Skeletal muscle tissue (tissue), 4 donors: ENCODE results near the gene MPI. TPM values are rescaled to one million over a fixed set of nuclear protein-coding genes. Genes with fewer than 3 reads are reported as not detected.
"Not testable (repeated sequence)": the region's sequence is repeated elsewhere in the genome, so short reads cannot be mapped to it uniquely, and the experiment has no call there.

Experiments
- H3K27ac ChIP-seq: one replicate; pipeline ENCODE4 v1.7.0; 2013; ENCODE audit warnings: mild to moderate bottlenecking, low read depth, low read length, inconsistent platforms
- H3K27me3 ChIP-seq, 3 donors: one replicate each; pipeline ENCODE4 v1.7.0; 2013; ENCODE audit warnings: low read length in 3 of 3; ENCODE audit not compliant: control insufficient read depth in 3 of 3, insufficient read depth in 3 of 3
- H3K36me3 ChIP-seq, 3 donors: one replicate each; pipeline ENCODE4 v1.7.0; 2013; ENCODE audit warnings: low read length in 3 of 3; ENCODE audit not compliant: control insufficient read depth in 3 of 3, insufficient read depth in 3 of 3
- H3K4me1 ChIP-seq, 3 donors: one replicate each; pipeline ENCODE4 v1.7.0; 2013; ENCODE audit warnings: low read length in 3 of 3, mild to moderate bottlenecking in 3 of 3; ENCODE audit not compliant: control insufficient read depth in 3 of 3, insufficient read depth in 3 of 3
- H3K4me3 ChIP-seq, 3 donors: one replicate each; pipeline ENCODE4 v1.7.0; 2013; ENCODE audit warnings: low read length in 3 of 3
- H3K9ac ChIP-seq, 3 donors: one replicate each; pipeline ENCODE4 v1.7.0; 2013; ENCODE audit warnings: low read length in 3 of 3, mild to moderate bottlenecking in 3 of 3, moderate library complexity in 2 of 3, low read depth in 1 of 3
- H3K9me3 ChIP-seq, 3 donors: one replicate each; pipeline ENCODE4 v1.7.0; 2013; ENCODE audit warnings: low read length in 3 of 3; ENCODE audit not compliant: control insufficient read depth in 3 of 3
- total RNA-seq: library from RNA; depleted of rRNA; stranded (reverse); fragments of >200 nt; gene quantifications from one replicate; pipeline ENCODE4 v1.2.3, GENCODE V29; 2014
- donor health status: Osteomylitis.

MPI gene
- total RNA-seq, 1 donor from 2014 or later, result 22.4 TPM

- H3K9me3 ChIP-seq, H3K4me1 ChIP-seq, H3K27me3 ChIP-seq, H3K9ac ChIP-seq, H3K27ac ChIP-seq, H3K4me3 ChIP-seq: not testable (repeated sequence)
- H3K36me3 ChIP-seq, result peaks cover 27 to 42% (median 40%) of the 10 kb centered on the region in 3 donors
Measured at GRCh38 chr15:74913799-74914198, 24.0 kb downstream of the MPI start.

DNA sequence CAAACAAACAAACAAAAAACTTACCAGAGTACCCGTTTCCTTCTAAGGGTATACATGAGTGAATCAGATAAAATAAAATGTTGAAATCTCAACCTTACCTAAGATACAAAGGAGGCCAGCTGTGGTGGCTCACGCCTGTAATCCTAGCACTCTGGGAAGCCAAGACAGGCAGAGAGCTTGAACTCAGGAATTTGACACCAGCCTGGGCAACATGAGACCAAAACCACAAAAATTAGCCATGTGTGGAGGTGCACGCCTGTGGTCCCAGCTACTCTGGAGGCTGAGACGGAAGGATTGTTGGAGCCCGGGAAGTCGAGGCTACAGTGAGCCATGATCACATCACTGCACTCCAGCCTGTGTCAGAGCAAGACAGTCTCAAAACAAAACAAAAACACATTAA is 27.8 kb downstream of the MPI start:
- Histone ChIP-seq H3K9me3 (no peaks in the 10 kb centered on the region), H3K9ac (no peak overlapping the region), H3K36me3 (peaks cover 44 to 53% (median 53%) of the 10 kb centered on the region in 3 donors), H3K27me3 (no peaks in the 10 kb centered on the region), H3K27ac (no peak overlapping the region), H3K4me1 (no peaks in the 10 kb centered on the region), H3K4me3 (no peak overlapping the region)

DNA sequence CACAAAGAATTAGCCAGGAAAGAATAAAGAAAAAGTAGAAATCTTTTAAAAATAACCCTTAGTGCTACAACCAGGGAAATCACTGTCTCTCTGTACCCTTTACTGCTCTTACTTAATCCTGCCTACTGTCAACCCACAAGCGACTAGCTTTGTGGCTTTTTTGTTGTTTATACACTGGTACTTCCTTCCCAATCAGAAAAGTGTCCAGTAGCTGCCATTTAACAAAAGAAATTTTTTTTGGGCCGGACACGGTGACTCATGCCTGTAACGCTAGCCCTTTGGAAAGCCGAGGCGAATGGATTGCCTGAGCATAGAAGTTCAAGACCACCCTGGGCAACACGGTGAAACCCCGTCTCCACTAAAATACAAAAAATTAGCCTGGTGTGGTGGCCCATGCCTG is 30.6 kb downstream of the MPI start:
- no peak overlapping the region for H3K9ac ChIP-seq
- H3K4me1 ChIP-seq, result no peaks in the 10 kb centered on the region
- no peak overlapping the region for H3K27ac ChIP-seq
- H3K9me3 ChIP-seq, result no peaks in the 10 kb centered on the region
- no peak overlapping the region for H3K4me3 ChIP-seq
- H3K36me3 ChIP-seq, result peaks cover 50 to 58% (median 54%) of the 10 kb centered on the region in 3 donors
- H3K27me3 ChIP-seq, result no peaks in the 10 kb centered on the region

DNA sequence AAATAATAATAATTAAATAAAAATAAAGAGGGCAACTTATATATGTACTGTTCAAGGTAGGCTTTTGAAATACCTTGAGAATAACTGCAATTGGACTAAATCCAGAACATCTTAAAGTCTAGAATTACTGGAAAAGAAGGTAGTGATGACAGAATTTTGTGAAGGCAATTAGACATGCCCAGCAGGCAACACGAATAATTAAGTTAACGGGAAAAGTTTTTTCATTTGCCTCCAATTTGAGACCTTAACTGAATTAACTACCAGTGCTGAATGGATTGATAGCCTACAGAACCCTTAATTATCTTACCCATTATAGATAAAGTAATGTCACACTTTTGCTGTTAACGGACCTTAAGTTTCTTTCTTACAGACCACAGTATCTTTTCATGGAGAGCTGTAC is 34.7 kb downstream of the MPI start:
- Histone ChIP-seq H3K27me3 (no peaks in the 10 kb centered on the region), H3K9ac (no peak overlapping the region), H3K36me3 (peaks cover 41 to 56% (median 51%) of the 10 kb centered on the region in 3 donors), H3K27ac (no peak overlapping the region), H3K4me3 (no peak overlapping the region), H3K9me3 (no peaks in the 10 kb centered on the region), H3K4me1 (no peaks in the 10 kb centered on the region)

DNA sequence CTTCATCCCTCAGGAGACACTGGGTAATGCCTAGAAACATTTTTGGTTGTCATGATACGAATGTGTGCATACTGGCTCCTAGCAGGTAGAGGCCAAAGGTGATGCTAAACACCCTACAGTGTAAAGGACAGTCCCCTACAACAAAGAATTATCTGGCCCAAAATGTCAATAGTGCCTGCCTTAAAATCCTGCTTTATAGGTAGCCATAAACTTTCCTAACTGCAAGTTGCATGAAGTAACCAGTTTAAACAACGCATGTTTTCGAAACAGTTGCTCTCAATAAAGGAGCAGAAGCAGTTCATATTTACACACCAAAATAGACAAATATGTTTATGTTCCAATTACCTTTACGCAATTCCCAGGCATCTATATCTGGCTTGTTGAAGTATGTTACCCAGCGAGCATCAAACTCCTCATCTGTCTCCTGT is 38.9 kb downstream of the MPI start:
- Histone ChIP-seq H3K27me3 (no peaks in the 10 kb centered on the region), H3K9ac (no peak overlapping the region), H3K4me3 (no peak overlapping the region), H3K36me3 (peaks cover 19 to 33% (median 29%) of the 10 kb centered on the region in 3 donors), H3K9me3 (no peaks in the 10 kb centered on the region), H3K27ac (no peak overlapping the region), H3K4me1 (no peaks in the 10 kb centered on the region)

DNA sequence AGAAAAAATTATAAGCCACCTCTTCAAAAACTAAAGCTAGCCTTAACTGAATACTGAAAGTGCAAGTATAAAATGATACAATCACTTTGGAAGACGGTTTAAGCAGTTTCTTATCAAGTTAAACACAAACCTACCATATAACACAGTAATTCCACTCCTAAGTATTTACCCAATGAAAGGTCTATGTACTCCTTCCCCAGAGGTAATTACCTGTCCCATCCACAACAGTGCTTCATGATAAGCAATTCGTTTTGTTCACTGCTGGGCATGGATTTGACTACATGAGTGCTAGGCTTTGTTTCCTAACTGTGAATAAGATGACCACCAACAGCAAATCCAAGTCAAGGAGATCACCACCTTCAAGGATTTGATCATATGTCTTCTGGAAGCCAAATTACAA is 43.7 kb downstream of the MPI start:
- Histone ChIP-seq H3K4me3 (no peak overlapping the region), H3K4me1 (peaks cover 8 to 21% (median 12%) of the 10 kb centered on the region in 3 donors), H3K9ac (no peak overlapping the region), H3K27me3 (no peaks in the 10 kb centered on the region), H3K27ac (no peak overlapping the region), H3K9me3 (no peaks in the 10 kb centered on the region), H3K36me3 (peaks cover 7 to 12% (median 12%) of the 10 kb centered on the region in 3 donors)

DNA sequence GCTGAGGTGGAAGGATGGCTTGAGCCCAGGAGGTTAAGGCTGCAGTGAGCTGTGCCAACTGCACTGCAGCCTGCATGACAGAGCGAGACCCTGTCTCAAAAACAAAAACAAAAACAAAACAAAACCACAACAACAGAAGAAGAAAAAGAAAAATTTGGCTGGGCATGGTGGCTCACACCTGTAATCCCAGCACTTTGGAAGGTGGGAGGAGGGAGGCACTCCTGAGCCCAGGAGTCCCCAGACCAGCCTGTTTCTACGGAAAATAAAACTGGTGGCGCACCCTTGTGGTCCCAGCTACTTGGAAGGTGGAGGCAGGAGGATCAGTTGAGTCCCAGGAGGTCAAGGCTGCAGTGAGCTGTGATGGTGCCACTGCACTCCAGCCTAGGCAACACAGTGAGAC is 45.4 kb downstream of the MPI start:
- not testable (repeated sequence) for H3K27ac ChIP-seq, H3K36me3 ChIP-seq, H3K27me3 ChIP-seq, H3K9ac ChIP-seq, H3K9me3 ChIP-seq
- peak overlapping the region in 1 of 3 donors; percentile 13 for H3K4me3 ChIP-seq
- H3K4me1 ChIP-seq, result peaks cover 8 to 21% (median 12%) of the 10 kb centered on the region in 3 donors

DNA sequence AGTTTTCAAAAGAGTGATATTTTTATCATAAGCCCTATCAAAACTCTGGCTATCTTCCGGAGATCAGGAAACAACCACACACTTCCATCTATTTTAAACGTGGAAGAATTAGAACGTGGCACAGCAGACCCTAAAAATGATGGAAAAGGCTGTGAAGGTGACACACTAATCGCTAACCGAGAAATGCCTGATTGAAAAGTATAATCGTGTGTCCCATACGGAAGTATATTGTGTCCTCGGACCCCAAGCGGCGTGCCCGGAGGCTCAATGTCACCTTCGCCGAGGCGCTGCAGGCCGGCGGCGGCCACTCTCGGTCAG is 47.4 kb downstream of the MPI start:
- Histone ChIP-seq H3K27me3 (no peaks in the 10 kb centered on the region), H3K4me3 (peak overlapping the region; percentile 81 to 88 (median 82)), H3K9me3 (no peaks in the 10 kb centered on the region), H3K9ac (peak overlapping the region; percentile 96 to 98 (median 97)), H3K4me1 (peaks cover 8 to 21% (median 12%) of the 10 kb centered on the region in 3 donors), H3K36me3 (peaks cover 0 to 2% (median 0%) of the 10 kb centered on the region in 3 donors), H3K27ac (peak overlapping the region; percentile 98)

DNA sequence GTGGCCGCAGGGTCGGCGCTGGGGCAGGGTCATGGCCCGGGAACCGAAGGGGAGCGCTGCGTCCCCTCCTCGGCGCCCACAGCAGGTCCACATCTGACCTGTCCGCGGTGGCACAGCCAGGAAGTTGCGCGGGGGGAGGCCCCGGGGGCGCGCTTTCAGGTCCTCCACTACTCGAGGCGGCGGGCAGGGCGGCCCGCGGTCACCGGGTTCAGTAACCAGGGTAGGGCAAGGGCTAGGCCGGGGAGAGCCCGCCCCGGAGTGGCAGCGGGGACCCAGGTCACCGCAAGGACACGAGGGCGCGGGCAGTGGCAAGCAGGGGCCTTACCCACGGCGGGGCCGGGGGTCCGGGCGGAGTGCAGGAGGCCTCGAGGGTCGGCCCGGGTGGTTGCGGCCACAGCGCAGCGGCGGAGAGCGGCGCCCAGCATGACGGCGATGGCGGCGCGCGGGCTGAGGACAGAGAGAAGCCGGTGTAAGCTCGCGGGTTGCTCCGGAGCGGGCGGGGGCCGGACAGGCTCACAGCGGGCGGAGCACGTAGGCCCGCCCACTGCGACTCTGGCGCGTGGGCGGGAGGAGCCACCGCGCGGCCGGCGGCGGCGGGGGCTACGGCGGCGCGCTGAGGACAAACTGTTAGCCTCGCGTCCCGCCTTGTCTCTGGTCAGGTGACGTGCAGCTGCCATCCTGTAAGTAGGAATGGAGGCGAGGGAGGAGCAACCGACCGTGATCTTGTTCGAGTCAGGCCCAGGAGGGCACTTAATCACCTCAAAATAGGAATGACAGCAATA is 47.9 kb downstream of the MPI start, which contains the start of gene COX5A:
TSS of gene COX5A (minus strand) at position 484 of the 782 bp plus-strand sequence. CDS start at position 425, 59 bp downstream.
- Histone ChIP-seq H3K27me3 (no peaks in the 10 kb centered on the region), H3K36me3 (peaks cover 0 to 2% (median 0%) of the 10 kb centered on the region in 3 donors), H3K9ac (peak within 1 kb of the TSS; percentile 96 to 98 (median 97)), H3K27ac (peak within 1 kb of the TSS; percentile 98), H3K4me1 (peaks cover 8 to 21% (median 12%) of the 10 kb centered on the region in 3 donors), H3K9me3 (no peaks in the 10 kb centered on the region), H3K4me3 (peak within 1 kb of the TSS; percentile 82 to 88 (median 82))

- Histone ChIP-seq H3K27me3 (peaks cover 6 to 16% (median 13%) of the 10 kb centered on the region in 3 donors), H3K9me3 (no peaks in the 10 kb centered on the region), H3K4me1 (peaks cover 3 to 9% (median 4%) of the 10 kb centered on the region in 3 donors), H3K27ac (no peak overlapping the region), H3K4me3 (no peak overlapping the region), H3K9ac (peak overlapping the region in 1 of 3 donors; percentile 33), H3K36me3 (no peaks in the 10 kb centered on the region)
Measured at GRCh38 chr15:74950078-74950908, 60.5 kb downstream of the MPI start.
